ENCODE measurements around the gene HOXC10.

HOXC10 gene

GRCh38 chr12:53984901-53985691 lies at the start of gene HOXC10:
Gene HOXC10 (plus strand): TSS chr12:53985146. CDS start chr12:53985260, 114 bp downstream.
- peak; percentile 88 for DNase-seq (ENCODE audit: low read depth)

- no peak for DNase-seq (ENCODE audit: low read depth)
These were observed 49.3 kb upstream of the HOXC10 start for GRCh38 chr12:53935383-53936341.

GRCh38 chr12:53937099-53937498 lies 47.8 kb upstream of the HOXC10 start:
- no peak for DNase-seq (ENCODE audit: low read depth)

GRCh38 chr12:53937596-53938325 lies 47.2 kb upstream of the HOXC10 start:
- DNase-seq (ENCODE audit: low read depth) = no peak

GRCh38 chr12:53938326-53939140 lies 46.4 kb upstream of the HOXC10 start, which contains the start of gene HOXC13:
Gene HOXC13 (plus strand): TSS chr12:53938831. CDS start chr12:53938907, 76 bp downstream.
- DNase-seq (ENCODE audit: low read depth) = peak; percentile 20

GRCh38 chr12:53939141-53940108 lies 45.5 kb upstream of the HOXC10 start:
- DNase-seq (ENCODE audit: low read depth) = peak; percentile 42

GRCh38 chr12:53940443-53941014 lies 44.4 kb upstream of the HOXC10 start:
- no peak for DNase-seq (ENCODE audit: low read depth)

- no peak for DNase-seq (ENCODE audit: low read depth)
These were observed 43.8 kb upstream of the HOXC10 start for GRCh38 chr12:53941187-53941586.

GRCh38 chr12:53941750-53942149 lies 43.2 kb upstream of the HOXC10 start:
- no peak for DNase-seq (ENCODE audit: low read depth)

GRCh38 chr12:53942467-53942997 lies 42.4 kb upstream of the HOXC10 start:
- no peak for DNase-seq (ENCODE audit: low read depth)

- DNase-seq (ENCODE audit: low read depth) = no peak
These were observed 40.7 kb upstream of the HOXC10 start for GRCh38 chr12:53944209-53944608.

- DNase-seq (ENCODE audit: low read depth) = no peak
These were observed 39.8 kb upstream of the HOXC10 start for GRCh38 chr12:53944907-53945847.

GRCh38 chr12:53947743-53948142 lies 37.2 kb upstream of the HOXC10 start:
- DNase-seq (ENCODE audit: low read depth) = no peak

GRCh38 chr12:53948650-53949593 lies 36.0 kb upstream of the HOXC10 start:
- no peak for DNase-seq (ENCODE audit: low read depth)

- DNase-seq (ENCODE audit: low read depth) = no peak
These were observed 35.1 kb upstream of the HOXC10 start for GRCh38 chr12:53949631-53950436.

GRCh38 chr12:53950437-53950773 lies 34.5 kb upstream of the HOXC10 start:
- DNase-seq (ENCODE audit: low read depth) = no peak
